Fibroblast of skin of abdomen (primary cell): ENCODE data around the gene LTC4S. TPM values are rescaled to one million over a fixed set of nuclear protein-coding genes. Genes with fewer than 3 reads are reported as not detected.
"Not testable (repeated sequence)": the region's sequence is repeated elsewhere in the genome, so short reads cannot be mapped to it uniquely, and the experiment has no call there.

Source experiments
- DNase-seq: peaks from one replicate; pipeline ENCODE4 v3.0.0-alpha.2; 2013
- polyA plus RNA-seq, 2 experiments: library from polyadenylated mRNA; unstranded; fragments of 120-200 nt; gene quantifications; one replicate each; pipeline ENCODE4 v1.2.1, GENCODE V29; 2013; ENCODE audit not compliant: insufficient read length in 2 of 2

LTC4S gene, protein sequence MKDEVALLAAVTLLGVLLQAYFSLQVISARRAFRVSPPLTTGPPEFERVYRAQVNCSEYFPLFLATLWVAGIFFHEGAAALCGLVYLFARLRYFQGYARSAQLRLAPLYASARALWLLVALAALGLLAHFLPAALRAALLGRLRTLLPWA
- polyA plus RNA-seq (2013, experiment 1 of 2; ENCODE audit: insufficient read length) = 1.0 TPM
- polyA plus RNA-seq (2013, experiment 2 of 2; ENCODE audit: insufficient read length) = 1.3 TPM

DNA sequence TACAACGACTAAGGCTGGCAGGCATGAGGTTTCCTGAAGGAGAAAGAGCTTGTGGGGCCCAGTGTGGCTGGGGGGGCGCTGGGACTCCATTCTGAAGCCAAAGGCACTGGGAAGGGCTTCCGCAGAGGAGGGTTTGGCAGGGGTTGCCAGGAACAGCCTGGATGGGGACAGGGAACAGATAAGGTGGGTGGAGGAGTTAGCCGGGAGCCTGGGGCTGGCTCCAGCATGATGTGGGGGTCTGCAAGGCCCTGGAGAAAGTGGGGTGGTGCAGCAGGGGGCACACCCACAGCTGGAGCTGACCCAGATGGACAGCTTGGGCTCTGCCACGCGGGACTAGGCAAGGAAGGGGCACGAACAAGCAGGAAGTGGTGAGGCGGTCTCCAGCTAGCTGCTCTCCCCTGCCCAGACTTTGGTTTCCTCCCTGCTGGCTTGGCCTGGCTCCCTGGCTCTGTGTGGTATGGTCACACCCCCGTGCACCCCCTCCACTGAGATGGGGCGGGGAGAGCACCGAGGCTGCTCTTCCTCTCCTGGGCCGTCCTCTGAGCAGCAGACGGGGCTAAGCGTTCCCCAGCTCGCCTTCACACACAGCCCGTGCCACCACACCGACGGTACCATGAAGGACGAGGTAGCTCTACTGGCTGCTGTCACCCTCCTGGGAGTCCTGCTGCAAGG lies at the start of gene LTC4S:
TSS of gene LTC4S (plus strand) at position 519 of the 672 bp plus-strand sequence. CDS start at position 614, 95 bp downstream.
- peak; percentile 63 for DNase-seq

- not testable (repeated sequence) for DNase-seq
These were observed 49.7 kb upstream of the LTC4S start for GRCh38 chr5:179744106-179744505.

DNA sequence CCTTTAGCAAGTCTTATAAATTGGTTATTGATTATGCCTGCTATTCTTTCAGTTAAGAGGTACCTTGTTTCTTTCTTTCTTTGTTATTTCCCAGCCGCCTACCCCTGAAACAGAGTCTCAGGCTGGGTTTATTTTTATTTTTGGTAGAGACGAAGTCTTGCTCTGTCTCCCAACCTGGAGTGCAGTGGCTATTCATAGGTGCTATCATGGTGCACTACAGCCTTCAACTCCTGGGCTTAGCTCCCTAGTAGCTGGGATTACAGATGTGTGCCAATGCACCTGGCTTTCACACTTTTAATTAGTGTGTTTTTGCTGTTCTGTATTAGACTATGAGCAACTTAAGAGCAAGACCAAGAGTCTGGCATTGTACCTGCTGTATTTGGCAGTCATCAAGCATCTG lies 46.9 kb upstream of the LTC4S start:
- no peak for DNase-seq

DNA sequence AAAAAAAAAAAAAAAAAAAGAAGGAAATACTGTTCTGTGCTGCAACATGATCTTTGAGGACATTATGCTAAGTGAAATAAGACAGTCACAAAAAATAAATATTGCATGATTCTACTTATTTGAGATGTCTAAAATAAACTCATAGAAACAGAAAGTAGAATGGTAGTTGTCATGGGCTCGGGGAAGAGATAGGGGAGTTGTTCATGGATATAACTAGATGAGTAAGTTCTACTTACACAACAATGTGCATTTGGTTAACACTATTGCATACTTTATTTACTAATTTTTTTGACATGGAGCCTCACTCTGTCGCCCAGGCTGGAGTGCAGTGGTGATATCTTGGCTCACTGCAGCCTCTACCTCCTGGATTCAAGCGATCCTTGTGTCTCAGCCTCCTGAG lies 46.0 kb upstream of the LTC4S start:
- DNase-seq = no peak

DNA sequence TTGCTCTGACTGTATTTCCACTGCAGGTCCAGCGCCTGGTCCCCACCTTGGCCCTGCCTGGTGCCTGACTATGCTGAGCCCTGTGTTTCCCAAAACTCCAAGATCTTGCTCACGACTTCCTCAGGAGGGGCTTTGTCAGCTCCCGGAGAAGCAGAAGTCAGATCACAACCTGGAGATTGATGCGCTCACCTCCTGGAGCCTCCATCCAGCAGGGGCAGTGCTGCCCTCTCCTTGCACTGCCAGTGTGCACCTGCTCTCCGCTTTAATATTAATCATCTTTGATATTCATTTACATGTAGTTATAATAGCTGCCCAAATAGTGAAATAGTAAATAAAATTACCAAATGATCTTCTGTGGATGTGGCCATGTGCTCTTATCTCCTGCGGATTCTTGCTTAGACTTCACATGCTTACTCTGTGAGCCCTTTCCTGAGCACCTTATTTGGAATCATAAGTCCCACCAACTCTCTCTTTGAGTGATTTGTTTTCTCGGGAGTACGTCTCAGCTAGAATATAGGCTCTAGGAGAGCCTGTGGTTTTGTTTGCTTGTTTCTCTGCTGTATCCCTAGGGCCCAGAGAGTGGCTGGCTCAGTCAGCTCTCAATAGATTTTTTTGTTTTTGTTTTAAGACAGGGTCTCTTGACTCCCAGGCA lies 43.8 kb upstream of the LTC4S start:
- no peak for DNase-seq

GRCh38 chr5:179753971-179754370 lies 39.8 kb upstream of the LTC4S start:
- no peak for DNase-seq

GRCh38 chr5:179755022-179755421 lies 38.8 kb upstream of the LTC4S start:
- no peak for DNase-seq

GRCh38 chr5:179758955-179759354 lies 34.8 kb upstream of the LTC4S start:
- DNase-seq = no peak

- DNase-seq = no peak
These were observed 33.9 kb upstream of the LTC4S start for GRCh38 chr5:179759581-179760551.

DNA sequence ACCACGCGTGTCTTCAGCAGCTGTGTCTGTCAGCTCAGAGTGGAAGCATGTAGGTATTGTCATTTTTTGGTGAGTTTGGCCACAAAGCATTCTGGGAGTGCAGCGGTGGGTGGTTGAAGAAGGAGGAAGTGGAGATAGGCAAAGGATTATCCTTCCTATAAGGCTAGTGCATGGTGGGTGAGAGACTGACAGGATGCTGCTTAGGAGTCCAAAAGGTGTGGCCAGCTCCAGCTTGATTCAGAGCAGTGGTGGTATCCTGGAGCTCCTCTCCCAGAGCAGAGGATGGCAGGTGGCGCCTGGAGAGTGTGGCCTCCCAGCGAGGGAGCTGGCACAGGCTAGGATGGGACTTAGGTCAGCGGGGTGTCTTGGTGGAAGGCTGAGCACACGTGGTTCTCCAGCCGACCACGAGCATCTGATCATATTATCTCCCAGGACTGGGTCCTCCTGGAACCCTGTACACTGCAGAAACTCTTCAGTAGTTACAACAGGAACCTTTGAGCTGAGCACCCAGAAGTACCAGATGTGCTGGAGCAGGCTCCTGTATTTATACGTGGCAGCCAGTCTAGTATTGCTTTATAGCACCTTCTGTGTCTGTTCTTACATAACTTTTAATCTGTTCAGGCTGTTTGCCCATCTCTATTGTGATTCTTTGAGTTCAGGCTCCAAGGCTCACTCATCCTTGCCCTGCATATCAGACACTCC lies 31.6 kb upstream of the LTC4S start:
- DNase-seq = peak; percentile 60

GRCh38 chr5:179762781-179763176 lies 31.0 kb upstream of the LTC4S start:
- peak; percentile 47 for DNase-seq

DNA sequence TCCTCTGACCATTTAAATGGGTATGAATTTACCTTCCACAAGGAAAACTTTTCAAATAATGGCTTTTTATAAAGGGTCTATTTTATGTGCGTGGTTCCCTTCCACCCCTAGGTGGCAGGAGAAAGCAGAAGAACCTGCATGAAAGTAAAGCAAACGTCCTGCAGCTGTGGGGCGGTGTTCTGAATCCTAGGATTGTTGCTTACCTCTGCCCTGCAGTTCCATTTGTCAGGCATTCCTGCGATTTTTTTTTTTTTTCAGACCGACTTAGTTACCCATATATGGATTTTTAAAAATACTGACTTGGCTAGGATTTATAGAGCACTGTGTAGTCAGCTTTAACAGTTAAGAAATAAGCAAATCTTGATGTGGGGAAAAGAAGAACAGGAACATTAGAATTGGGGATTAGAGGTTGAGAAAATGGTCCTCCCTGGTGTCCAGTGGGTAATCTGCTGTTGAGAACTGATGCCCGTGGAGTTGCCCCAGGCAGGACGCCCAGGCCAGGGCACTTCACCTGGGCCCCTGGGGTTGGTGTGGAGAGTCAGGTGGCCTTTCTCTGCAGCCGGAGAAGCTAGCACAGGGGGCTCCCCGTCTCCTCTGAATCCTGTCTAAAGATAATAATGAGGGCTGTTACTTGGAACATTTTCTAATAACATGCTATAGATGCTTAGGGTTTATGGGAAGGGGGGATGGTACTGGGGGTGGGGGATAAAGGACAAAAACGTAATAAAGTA lies 30.4 kb upstream of the LTC4S start:
- DNase-seq = peak; percentile 86

GRCh38 chr5:179764056-179764455 lies 29.7 kb upstream of the LTC4S start:
- DNase-seq = no peak

- DNase-seq = peak; percentile 82
These were observed 28.4 kb upstream of the LTC4S start for GRCh38 chr5:179765400-179765799.

DNA sequence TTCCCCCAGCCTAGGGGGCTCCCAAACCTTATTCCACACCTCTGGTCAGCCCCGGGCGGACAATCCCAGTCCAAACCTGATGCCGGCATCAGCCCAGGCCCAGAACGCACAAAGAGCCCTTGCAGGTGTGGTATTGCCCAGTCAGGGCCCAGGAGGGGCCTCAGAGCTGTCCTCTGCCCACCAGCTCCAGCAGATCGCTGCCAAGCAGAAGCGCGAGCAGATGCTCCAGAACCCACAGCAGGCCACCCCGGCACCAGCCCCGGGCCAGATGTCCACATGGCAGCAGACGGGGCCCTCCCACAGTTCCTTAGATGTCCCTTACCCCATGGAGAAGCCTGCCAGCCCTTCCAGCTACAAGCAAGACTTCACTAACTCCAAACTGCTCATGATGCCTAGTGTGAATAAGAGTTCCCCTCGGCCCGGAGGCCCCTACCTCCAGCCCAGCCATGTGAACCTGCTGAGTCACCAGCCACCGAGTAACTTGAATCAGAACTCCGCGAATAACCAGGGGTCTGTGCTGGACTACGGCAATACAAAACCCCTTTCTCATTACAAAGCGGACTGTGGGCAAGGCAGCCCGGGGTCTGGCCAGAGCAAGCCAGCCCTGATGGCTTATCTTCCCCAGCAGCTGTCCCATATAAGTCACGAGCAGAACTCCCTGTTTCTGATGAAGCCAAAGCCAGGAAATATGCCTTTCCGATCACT lies 27.6 kb upstream of the LTC4S start:
- DNase-seq = peak; percentile 36

GRCh38 chr5:179766726-179767455 lies 26.9 kb upstream of the LTC4S start:
- no peak for DNase-seq

DNA sequence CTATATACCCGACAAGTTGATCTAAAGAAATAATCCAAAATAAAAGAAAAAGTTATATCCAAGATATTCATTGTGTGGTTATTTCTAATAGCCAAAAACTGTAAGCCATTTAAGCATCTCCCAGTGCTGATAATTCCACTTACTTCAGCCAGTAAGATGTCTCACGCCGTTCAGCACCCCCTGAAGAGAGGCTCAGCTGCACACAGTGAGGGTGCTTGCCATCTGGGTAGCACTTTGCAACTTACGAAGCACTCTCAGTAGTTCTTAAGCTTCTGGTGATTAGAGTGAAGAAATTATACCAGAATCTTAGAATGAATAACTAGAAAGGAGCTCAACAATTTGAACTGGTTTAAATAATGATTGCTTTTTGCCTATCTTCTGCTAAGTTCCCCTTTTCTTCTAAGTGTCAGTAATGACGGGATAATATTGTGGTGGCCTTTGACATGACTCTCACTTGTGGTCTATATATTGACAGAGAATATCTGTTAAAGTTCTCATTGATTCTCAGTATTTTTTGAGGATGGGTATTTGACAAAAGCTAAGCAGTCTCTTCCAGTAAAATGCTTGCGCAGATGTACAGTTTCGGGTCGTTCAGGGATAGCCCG lies 26.2 kb upstream of the LTC4S start:
- no peak for DNase-seq

- no peak for DNase-seq
These were observed 25.3 kb upstream of the LTC4S start for GRCh38 chr5:179768326-179769085.

DNA sequence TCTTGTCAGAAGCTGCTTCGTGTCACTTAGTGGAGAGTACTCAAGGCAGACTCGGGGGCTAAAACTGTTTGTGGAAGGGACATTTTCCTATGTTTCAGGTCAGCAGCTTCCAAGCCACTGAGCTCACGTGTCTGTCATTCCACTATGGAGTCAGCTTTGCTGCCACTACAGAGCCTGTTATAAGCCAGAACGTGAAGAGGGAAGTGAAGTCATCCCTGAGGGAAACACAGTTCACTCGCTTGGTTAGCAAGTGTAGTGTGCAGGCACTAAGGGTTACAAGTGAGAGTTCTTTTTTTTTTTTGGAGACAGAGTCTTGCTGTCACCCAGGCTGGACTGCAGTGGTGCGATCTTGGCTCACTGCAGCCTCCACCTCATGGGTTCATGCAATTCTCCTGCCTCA lies 24.5 kb upstream of the LTC4S start:
- no peak for DNase-seq
